Body of pancreas (tissue), 4 donors: ENCODE measurements around the gene CCDC50.

Experiments used
- CTCF ChIP-seq, 7 experiments: fragments of 450-650 bp in 4 of 7; fragments of 200-600 bp in 3 of 7; sonication (generic) in 3 of 7; IDR thresholded peaks; one replicate each; pipeline ENCODE4 v1.5.1; 2016 to 2019; ENCODE audit warnings: antibody characterized with exemption in 7 of 7
- POLR2A ChIP-seq, 3 donors: fragments of 450-650 bp; IDR thresholded peaks; one replicate each; pipeline ENCODE4 v1.6.1; 2016; ENCODE audit warnings: antibody characterized with exemption in 3 of 3, mild to moderate bottlenecking in 2 of 3

GRCh38 chr3:191362524-191363090 lies 33.4 kb downstream of the CCDC50 start:
- no peak for TF ChIP-seq CTCF (IDR thresholded peaks at IDR 0.05)
- no peak for TF ChIP-seq POLR2A (IDR thresholded peaks at IDR 0.05)
